Measurements from ENCODE around the gene ADGRL3.
"Not testable (repeated sequence)": the region's sequence is repeated elsewhere in the genome, so short reads cannot be mapped to it uniquely, and the experiment has no call there.

Gene ADGRL3

GRCh38 chr4:61665649-61666048 lies 465.5 kb downstream of the ADGRL3 start:
- DNase-seq = no peak

- no peak for DNase-seq
These were observed 466.1 kb downstream of the ADGRL3 start for GRCh38 chr4:61666244-61666643.

- DNase-seq = no peak
These were observed 471.5 kb downstream of the ADGRL3 start for GRCh38 chr4:61671599-61671998.

- no peak for DNase-seq
These were observed 475.3 kb downstream of the ADGRL3 start for GRCh38 chr4:61675464-61675863.

- DNase-seq = no peak
These were observed 478.2 kb downstream of the ADGRL3 start for GRCh38 chr4:61678297-61678696.

GRCh38 chr4:61693520-61693919 lies 493.4 kb downstream of the ADGRL3 start:
- DNase-seq = no peak

GRCh38 chr4:61714387-61714911 lies 514.3 kb downstream of the ADGRL3 start:
- DNase-seq = no peak

- no peak for DNase-seq
These were observed 516.3 kb downstream of the ADGRL3 start for GRCh38 chr4:61716426-61716825.

- no peak for DNase-seq
These were observed 523.4 kb downstream of the ADGRL3 start for GRCh38 chr4:61723492-61723891.

GRCh38 chr4:61727286-61727685 lies 527.2 kb downstream of the ADGRL3 start:
- no peak for DNase-seq

- no peak for DNase-seq
These were observed 534.3 kb downstream of the ADGRL3 start for GRCh38 chr4:61734409-61734808.

GRCh38 chr4:61739887-61740286 lies 539.8 kb downstream of the ADGRL3 start:
- DNase-seq = no peak

- no peak for DNase-seq
These were observed 540.8 kb downstream of the ADGRL3 start for GRCh38 chr4:61740886-61741285.

- peak; percentile 61 for DNase-seq
These were observed 541.4 kb downstream of the ADGRL3 start for GRCh38 chr4:61741327-61742096.

GRCh38 chr4:61750810-61751209 lies 550.7 kb downstream of the ADGRL3 start:
- no peak for DNase-seq

- no peak for DNase-seq
These were observed 552.5 kb downstream of the ADGRL3 start for GRCh38 chr4:61752617-61753016.

- no peak for DNase-seq
These were observed 553.6 kb downstream of the ADGRL3 start for GRCh38 chr4:61753739-61754138.

GRCh38 chr4:61756937-61757336 lies 556.8 kb downstream of the ADGRL3 start:
- DNase-seq = not testable (repeated sequence)

GRCh38 chr4:61757983-61758382 lies 557.9 kb downstream of the ADGRL3 start:
- not testable (repeated sequence) for DNase-seq

- DNase-seq = not testable (repeated sequence)
These were observed 558.5 kb downstream of the ADGRL3 start for GRCh38 chr4:61758596-61758995.

GRCh38 chr4:61759245-61759644 lies 559.1 kb downstream of the ADGRL3 start:
- not testable (repeated sequence) for DNase-seq

- DNase-seq = not testable (repeated sequence)
These were observed 559.8 kb downstream of the ADGRL3 start for GRCh38 chr4:61759885-61760284.

GRCh38 chr4:61760820-61761219 lies 560.7 kb downstream of the ADGRL3 start:
- no peak for DNase-seq

GRCh38 chr4:61762722-61763627 lies 562.8 kb downstream of the ADGRL3 start:
- no peak for DNase-seq
